ENCODE measurements around the gene HMCES.

The HMCES gene

GRCh38 chr3:129286081-129286480, 7.4 kb downstream of the HMCES start:
- Histone ChIP-seq H3K27me3 (ENCODE audit: insufficient read depth, low read depth) (no peaks in the 10 kb centered on the region; the same call in 1 of the 2 replicates), H3K4me3 (IDR thresholded peaks at IDR 0.05; ENCODE audit: insufficient read depth, low read depth, low read length) (no peak overlapping the region), H3K9ac (no peak overlapping the region), H3K27ac (no peak overlapping the region), H3K36me3 (ENCODE audit: insufficient read depth) (no peaks in the 10 kb centered on the region), H4K20me1 (ENCODE audit: insufficient read depth) (0 out of 2 replicates have a peak, but pooled peaks cover 3% of the 10 kb centered on the region), H3K4me1 (ENCODE audit: low read depth, poor library complexity, severe bottlenecking) (peaks cover 37% of the 10 kb centered on the region), H3K4me2 (no peak overlapping the region), H3K79me2 (ENCODE audit: insufficient read depth, low read depth) (peaks cover 5% of the 10 kb centered on the region; the same call in 1 of the 2 replicates), H2AFZ (ENCODE audit: low read depth) (no peak overlapping the region)
- no peak for TF ChIP-seq CTCF (conservative IDR thresholded peaks at IDR 0.05; ENCODE audit: low read depth, low read length)

- H4K20me1 ChIP-seq (ENCODE audit: insufficient read depth), result no peaks in the 10 kb centered on the region
- H3K4me3 ChIP-seq (IDR thresholded peaks at IDR 0.05; ENCODE audit: insufficient read depth, low read depth, low read length), result no peak overlapping the region
- no peak overlapping the region for H3K4me2 ChIP-seq
- no peak overlapping the region for H2AFZ ChIP-seq (ENCODE audit: low read depth)
- H3K27ac ChIP-seq, result no peak overlapping the region
- no peak for TF ChIP-seq CTCF (conservative IDR thresholded peaks at IDR 0.05; ENCODE audit: low read depth, low read length)
- H3K4me1 ChIP-seq (ENCODE audit: low read depth, poor library complexity, severe bottlenecking), result peaks cover 13% of the 10 kb centered on the region
- peaks cover 5% of the 10 kb centered on the region; the same call in 1 of the 2 replicates for H3K79me2 ChIP-seq (ENCODE audit: insufficient read depth, low read depth)
- H3K27me3 ChIP-seq (ENCODE audit: insufficient read depth, low read depth), result no peaks in the 10 kb centered on the region; the same call in 1 of the 2 replicates
- H3K9ac ChIP-seq, result no peak overlapping the region
- H3K36me3 ChIP-seq (ENCODE audit: insufficient read depth), result no peaks in the 10 kb centered on the region
These were observed 9.8 kb downstream of the HMCES start for GRCh38 chr3:129288446-129288845.

- no peaks in the 10 kb centered on the region; the same call in 1 of the 2 replicates for H3K27me3 ChIP-seq (ENCODE audit: insufficient read depth, low read depth)
- peaks cover 1% of the 10 kb centered on the region; the same call in 1 of the 2 replicates for H3K79me2 ChIP-seq (ENCODE audit: insufficient read depth, low read depth)
- no peaks in the 10 kb centered on the region for H4K20me1 ChIP-seq (ENCODE audit: insufficient read depth)
- H3K4me3 ChIP-seq (IDR thresholded peaks at IDR 0.05; ENCODE audit: insufficient read depth, low read depth, low read length), result no peak overlapping the region
- H2AFZ ChIP-seq (ENCODE audit: low read depth), result no peak overlapping the region
- H3K9ac ChIP-seq, result no peak overlapping the region
- no peaks in the 10 kb centered on the region for H3K36me3 ChIP-seq (ENCODE audit: insufficient read depth)
- peaks cover 4% of the 10 kb centered on the region for H3K4me1 ChIP-seq (ENCODE audit: low read depth, poor library complexity, severe bottlenecking)
- H3K4me2 ChIP-seq, result no peak overlapping the region
- TF ChIP-seq CTCF (conservative IDR thresholded peaks at IDR 0.05; ENCODE audit: low read depth, low read length), result no peak
- H3K27ac ChIP-seq, result no peak overlapping the region
These were observed 10.7 kb downstream of the HMCES start for GRCh38 chr3:129289201-129289921.

- TF ChIP-seq CTCF (conservative IDR thresholded peaks at IDR 0.05; ENCODE audit: low read depth, low read length), result no peak
- no peak overlapping the region for H3K4me3 ChIP-seq (IDR thresholded peaks at IDR 0.05; ENCODE audit: insufficient read depth, low read depth, low read length)
- H3K27me3 ChIP-seq (ENCODE audit: insufficient read depth, low read depth), result no peaks in the 10 kb centered on the region
- H3K27ac ChIP-seq, result no peak overlapping the region
- no peak overlapping the region for H3K4me2 ChIP-seq
- H3K4me1 ChIP-seq (ENCODE audit: low read depth, poor library complexity, severe bottlenecking), result no peaks in the 10 kb centered on the region
- H3K36me3 ChIP-seq (ENCODE audit: insufficient read depth), result no peaks in the 10 kb centered on the region
- H2AFZ ChIP-seq (ENCODE audit: low read depth), result no peak overlapping the region
- H4K20me1 ChIP-seq (ENCODE audit: insufficient read depth), result no peaks in the 10 kb centered on the region
- no peaks in the 10 kb centered on the region for H3K79me2 ChIP-seq (ENCODE audit: insufficient read depth, low read depth)
- no peak overlapping the region for H3K9ac ChIP-seq
These were observed 12.7 kb downstream of the HMCES start for GRCh38 chr3:129291236-129291886.
